HUES48 (cell line): ENCODE measurements around the gene SAP30.

ENCODE experiments used
- H3K27ac ChIP-seq: one replicate; pipeline ENCODE4 v1.7.0; 2013; ENCODE audit warnings: low read depth, low read length, inconsistent platforms
- H3K27me3 ChIP-seq: 2 replicates; pipeline ENCODE4 v1.6.1; 2013; ENCODE audit warnings: mild to moderate bottlenecking, low read length; ENCODE audit not compliant: control insufficient read depth, insufficient read depth
- H3K36me3 ChIP-seq: 2 replicates; pipeline ENCODE4 v1.6.1; 2013; ENCODE audit warnings: low read length; ENCODE audit not compliant: control insufficient read depth, insufficient read depth
- H3K4me1 ChIP-seq: 2 replicates; pipeline ENCODE4 v1.6.1; 2013; ENCODE audit warnings: mild to moderate bottlenecking, low read length; ENCODE audit not compliant: control insufficient read depth, insufficient read depth
- H3K4me3 ChIP-seq: 2 replicates; pipeline ENCODE4 v1.5.1; 2013; ENCODE audit warnings: mild to moderate bottlenecking, low read depth, low read length
- H3K9ac ChIP-seq: 2 replicates; pipeline ENCODE4 v1.6.1; 2013; ENCODE audit warnings: mild to moderate bottlenecking, low read depth, low read length, moderate library complexity
- H3K9me3 ChIP-seq: 2 replicates; pipeline ENCODE4 v1.6.1; 2013; ENCODE audit warnings: low read length; ENCODE audit not compliant: control insufficient read depth, insufficient read depth

SAP30 gene

DNA sequence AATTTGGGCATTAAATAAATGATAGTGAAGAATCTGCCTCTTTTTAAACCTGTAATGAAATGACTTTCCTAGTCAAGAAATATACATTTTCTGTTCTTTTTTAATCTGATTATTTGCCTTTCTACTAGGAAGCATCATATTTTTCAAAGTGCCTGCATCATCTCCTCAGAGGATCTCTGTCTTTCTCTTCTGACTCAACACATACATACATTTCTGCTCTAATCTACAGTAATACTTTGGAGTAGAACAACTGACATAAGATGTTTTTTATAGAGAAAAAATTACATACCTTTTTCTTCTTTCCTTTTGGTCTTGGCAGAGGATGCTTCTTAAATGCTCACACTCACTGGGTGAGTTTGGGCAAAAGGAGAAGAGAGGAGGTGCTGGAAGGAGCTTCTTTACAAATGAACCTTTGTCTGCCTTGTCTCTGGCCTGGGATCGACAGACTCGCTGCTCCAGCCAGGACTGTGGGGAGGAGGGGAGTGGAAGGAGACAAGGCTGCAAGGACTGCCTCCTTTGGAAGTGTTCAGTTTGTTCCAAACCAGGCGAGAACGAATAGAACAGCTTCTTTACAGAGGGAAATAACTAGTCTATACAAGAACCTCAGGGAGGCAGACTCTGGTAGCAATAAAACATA lies 28.1 kb downstream of the SAP30 start, which contains the start of gene SCRG1:
SCRG1 (minus strand) TSS at position 338 of the 637 bp plus-strand sequence. CDS start 7,702 bp downstream, outside the sequence.
- H3K9ac ChIP-seq = no peak within 1 kb of the TSS
- no peaks in the 10 kb centered on the region for H3K36me3 ChIP-seq
- H3K9me3 ChIP-seq = no peaks in the 10 kb centered on the region
- H3K4me1 ChIP-seq = no peaks in the 10 kb centered on the region
- H3K27ac ChIP-seq = no peak within 1 kb of the TSS
- no peak within 1 kb of the TSS for H3K4me3 ChIP-seq
- H3K27me3 ChIP-seq = no peaks in the 10 kb centered on the region

DNA sequence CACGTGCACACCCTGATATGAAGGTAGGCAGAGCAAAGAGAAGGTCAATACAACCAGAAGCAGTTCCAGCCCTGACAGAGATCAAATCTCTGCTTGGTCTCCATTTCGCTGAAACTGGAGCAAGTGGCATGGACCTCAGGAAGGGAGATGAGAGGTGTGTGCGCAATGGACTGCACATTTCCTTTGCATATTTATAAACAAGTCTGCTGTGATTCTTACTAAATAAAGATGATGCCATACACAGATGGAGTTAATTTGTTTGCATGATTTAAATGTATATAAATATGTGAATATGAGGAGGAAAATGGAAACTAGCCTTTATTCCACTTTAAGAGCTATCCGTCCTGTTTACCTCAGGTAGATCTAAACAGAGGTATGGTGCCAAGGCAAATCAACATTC lies 30.3 kb downstream of the SAP30 start:
- no peaks in the 10 kb centered on the region for H3K36me3 ChIP-seq
- no peaks in the 10 kb centered on the region for H3K4me1 ChIP-seq
- no peaks in the 10 kb centered on the region for H3K27me3 ChIP-seq
- no peak overlapping the region for H3K9ac ChIP-seq
- no peak overlapping the region for H3K27ac ChIP-seq
- H3K9me3 ChIP-seq = no peaks in the 10 kb centered on the region
- H3K4me3 ChIP-seq = no peak overlapping the region

DNA sequence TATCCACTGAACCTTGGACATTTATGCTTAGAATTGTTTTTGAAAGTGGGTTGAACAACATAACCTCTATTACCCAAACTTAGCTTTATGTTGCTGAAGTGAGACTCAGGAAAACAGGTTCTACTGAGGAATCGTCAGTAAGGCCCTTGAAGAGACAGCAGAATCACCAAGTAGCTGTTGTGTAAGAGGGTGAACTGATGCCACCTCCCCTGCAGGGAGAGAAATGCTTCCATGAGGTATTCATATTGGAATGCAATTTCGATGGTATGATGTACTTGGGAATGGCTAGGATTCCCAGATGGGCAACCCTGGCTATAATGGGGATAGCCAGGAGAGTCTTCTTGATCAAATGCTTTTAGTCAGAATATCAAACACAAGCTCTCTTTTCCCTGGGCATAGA lies 32.3 kb downstream of the SAP30 start:
- Histone ChIP-seq H3K27me3 (no peaks in the 10 kb centered on the region), H3K4me1 (no peaks in the 10 kb centered on the region), H3K9me3 (no peaks in the 10 kb centered on the region), H3K27ac (no peak overlapping the region), H3K36me3 (no peaks in the 10 kb centered on the region), H3K4me3 (no peak overlapping the region), H3K9ac (no peak overlapping the region)

DNA sequence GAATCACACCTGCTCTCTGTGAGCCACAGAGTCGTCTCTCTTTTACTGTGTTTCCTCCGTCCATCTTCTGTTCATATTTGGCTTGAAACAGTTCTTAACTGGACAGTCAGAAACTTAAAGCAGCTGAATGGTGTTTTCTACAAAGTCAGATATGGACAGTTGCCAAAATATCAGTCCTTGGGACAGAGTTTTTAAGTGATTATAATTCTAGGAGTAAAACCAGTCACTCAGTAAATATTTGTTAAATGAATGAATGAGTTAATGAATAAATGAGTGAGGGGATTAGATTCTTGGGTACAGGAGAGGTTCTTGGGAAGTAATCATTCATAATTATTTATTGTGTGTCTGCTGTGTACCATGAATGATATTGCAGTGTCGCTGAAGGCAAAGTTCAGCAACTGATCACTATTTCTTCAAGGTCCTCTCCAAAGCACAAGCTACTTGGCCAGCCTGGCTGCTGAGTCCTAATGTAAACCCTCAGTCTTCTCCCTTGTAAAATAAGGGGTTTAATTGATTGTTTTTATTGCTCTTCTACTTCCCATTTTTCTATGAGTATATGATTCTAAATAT lies 33.6 kb downstream of the SAP30 start:
- Histone ChIP-seq H3K9me3 (no peaks in the 10 kb centered on the region), H3K27me3 (no peaks in the 10 kb centered on the region), H3K9ac (no peak overlapping the region), H3K4me1 (no peaks in the 10 kb centered on the region), H3K36me3 (no peaks in the 10 kb centered on the region), H3K27ac (no peak overlapping the region), H3K4me3 (no peak overlapping the region)

DNA sequence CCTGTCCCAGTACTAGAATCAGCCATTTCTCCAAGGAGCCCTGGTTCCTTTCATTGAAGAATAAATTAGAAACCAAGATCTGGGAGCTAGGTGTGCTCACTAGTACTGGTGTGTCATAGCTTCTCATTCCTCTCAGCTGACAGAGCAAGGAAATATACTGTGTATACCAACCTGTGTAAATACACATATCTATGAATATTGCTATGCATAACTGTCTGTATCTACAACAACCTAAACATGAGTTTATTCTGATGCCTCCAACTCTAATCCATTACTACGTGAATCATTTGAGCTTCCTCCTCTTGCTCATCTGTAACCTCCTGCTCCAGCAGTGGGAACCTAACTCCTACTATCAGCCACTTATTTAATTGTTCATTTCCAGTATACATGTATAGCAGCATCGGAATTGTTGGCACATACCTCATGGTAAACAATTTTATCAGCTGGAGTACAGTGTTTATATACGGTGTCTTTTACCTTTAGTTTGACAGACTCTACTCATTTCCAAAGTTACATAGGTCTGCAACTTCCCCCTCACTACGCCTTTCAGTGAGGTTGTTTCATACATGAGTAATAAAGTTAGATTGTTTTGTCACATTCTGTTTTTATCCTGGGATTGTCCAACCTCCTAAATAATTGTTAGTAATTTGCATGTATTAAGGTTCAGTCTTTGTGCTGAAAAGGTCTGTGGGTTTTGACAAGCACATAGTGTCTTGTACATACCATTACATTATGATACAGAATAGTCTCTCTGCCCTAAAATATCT lies 35.3 kb downstream of the SAP30 start:
- H3K4me3 ChIP-seq = no peak overlapping the region
- no peaks in the 10 kb centered on the region for H3K9me3 ChIP-seq
- H3K36me3 ChIP-seq = no peaks in the 10 kb centered on the region
- no peaks in the 10 kb centered on the region for H3K27me3 ChIP-seq
- H3K9ac ChIP-seq = no peak overlapping the region
- H3K4me1 ChIP-seq = no peaks in the 10 kb centered on the region
- H3K27ac ChIP-seq = no peak overlapping the region

DNA sequence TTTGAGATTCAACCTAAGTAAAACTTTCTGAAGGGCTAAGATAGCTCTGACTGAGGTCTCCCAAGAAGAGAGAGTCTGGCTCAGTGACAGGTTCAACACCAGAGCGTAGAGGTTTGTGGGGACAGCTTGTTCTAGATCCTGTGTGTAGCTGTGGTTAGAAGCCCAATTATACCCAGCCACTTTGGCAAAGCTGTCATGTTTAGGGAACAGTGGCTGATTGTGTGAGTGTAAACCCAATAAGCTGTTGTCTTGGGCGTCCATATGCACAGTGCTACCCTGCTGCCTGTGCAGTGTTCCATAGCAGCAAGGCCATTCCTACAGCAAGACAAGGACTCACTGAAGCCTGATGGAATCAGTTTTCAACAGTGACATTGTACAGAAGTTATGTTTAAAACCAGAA lies 39.3 kb downstream of the SAP30 start:
- Histone ChIP-seq H3K36me3 (no peaks in the 10 kb centered on the region), H3K9me3 (no peaks in the 10 kb centered on the region), H3K27me3 (no peaks in the 10 kb centered on the region), H3K4me3 (no peak overlapping the region), H3K4me1 (no peaks in the 10 kb centered on the region), H3K9ac (no peak overlapping the region), H3K27ac (no peak overlapping the region)

DNA sequence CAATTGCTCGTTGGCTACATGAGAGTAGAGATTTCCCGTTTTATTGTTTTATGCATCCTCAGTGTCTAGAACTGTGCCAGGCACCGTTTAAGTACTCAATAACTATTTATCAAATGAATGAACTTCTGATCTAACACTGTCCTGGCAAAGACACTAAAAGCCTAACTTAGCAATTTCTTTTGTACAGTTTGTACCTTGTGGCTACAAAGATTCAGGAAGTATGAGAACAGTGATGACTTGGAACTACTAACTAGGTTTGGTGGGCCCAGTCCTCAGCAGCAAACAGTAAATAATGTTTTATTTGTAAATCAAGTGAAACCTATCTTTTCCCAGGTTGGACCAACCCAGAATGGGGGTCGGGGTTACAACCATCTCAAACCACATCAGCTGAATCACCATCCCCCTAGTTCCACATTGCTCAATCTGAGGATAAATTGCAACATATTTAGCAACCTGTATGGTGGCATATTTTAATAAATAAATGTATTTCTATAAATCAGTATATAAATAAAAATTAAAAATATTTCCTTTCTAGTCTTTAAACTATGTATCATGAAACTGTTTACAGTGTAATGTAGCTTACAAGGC lies 40.4 kb downstream of the SAP30 start:
- H3K4me3 ChIP-seq = no peak overlapping the region
- no peaks in the 10 kb centered on the region for H3K9me3 ChIP-seq
- no peaks in the 10 kb centered on the region for H3K27me3 ChIP-seq
- no peaks in the 10 kb centered on the region for H3K36me3 ChIP-seq
- no peak overlapping the region for H3K9ac ChIP-seq
- no peaks in the 10 kb centered on the region for H3K4me1 ChIP-seq
- H3K27ac ChIP-seq = no peak overlapping the region

DNA sequence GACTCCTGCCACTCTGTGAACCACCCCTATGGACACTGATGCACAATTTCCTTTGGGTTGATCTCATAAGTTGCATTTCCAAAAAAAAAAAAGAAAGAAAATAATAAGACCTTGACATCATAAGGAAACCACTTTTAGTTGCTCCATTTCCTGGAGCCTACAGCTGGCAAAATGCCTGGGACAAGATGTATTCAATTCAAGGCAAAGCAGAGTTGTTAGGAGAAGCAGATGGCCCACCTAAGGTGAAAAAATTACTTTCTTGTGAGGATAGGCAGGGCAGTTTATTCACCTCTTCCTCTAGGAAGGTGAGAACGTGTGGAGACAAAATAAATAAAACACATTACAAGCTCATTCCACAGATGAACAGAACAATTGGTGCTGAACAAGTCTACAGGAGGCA lies 42.3 kb downstream of the SAP30 start:
- Histone ChIP-seq H3K27ac (no peak overlapping the region), H3K36me3 (no peaks in the 10 kb centered on the region), H3K4me3 (no peak overlapping the region), H3K9me3 (no peaks in the 10 kb centered on the region), H3K4me1 (no peaks in the 10 kb centered on the region), H3K27me3 (no peaks in the 10 kb centered on the region), H3K9ac (no peak overlapping the region)

DNA sequence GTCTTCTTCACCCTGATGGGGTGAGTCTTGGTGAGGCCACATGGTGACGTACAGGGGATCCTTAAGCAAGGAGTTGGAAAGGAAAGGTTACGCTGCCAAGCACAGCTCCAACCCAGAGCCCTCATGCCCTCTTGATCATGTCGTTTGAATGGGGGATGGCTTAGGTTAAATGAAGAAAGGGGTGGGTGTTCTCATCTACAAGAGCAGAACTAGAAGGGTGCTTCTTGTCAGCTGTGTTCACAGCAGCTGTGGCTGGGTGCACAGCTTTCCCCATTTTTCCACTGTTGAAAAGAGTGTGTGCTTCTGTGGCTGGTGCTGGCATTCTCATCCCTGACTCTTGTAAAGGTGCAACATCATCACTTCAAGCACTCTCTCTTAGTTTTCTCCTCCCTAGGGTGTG lies 43.7 kb downstream of the SAP30 start:
- Histone ChIP-seq H3K9me3 (no peaks in the 10 kb centered on the region), H3K9ac (no peak overlapping the region), H3K4me3 (no peak overlapping the region), H3K27me3 (no peaks in the 10 kb centered on the region), H3K36me3 (no peaks in the 10 kb centered on the region), H3K27ac (no peak overlapping the region), H3K4me1 (no peaks in the 10 kb centered on the region)

DNA sequence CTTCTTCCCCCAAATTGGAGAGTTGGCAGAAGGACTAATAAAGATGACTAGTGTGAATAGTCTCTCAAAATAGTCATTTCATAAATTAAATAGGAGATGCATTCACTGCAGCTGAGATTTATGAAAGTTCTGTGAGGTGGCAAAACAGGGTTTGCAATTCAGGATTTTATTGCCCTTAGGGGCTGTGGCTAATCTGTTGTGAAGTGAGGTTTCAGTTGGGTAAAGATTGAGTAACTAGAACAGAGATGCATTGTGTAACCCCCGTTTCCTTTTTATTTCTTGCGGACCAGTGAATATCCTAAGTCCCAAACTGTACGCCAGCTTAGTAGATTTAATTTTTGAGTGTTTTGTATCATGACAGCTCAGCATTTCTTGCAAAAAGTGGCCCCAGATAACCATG lies 44.3 kb downstream of the SAP30 start:
- Histone ChIP-seq H3K9ac (no peak overlapping the region), H3K27me3 (no peaks in the 10 kb centered on the region), H3K36me3 (no peaks in the 10 kb centered on the region), H3K27ac (no peak overlapping the region), H3K4me1 (no peaks in the 10 kb centered on the region), H3K9me3 (no peaks in the 10 kb centered on the region), H3K4me3 (no peak overlapping the region)
